ENCODE measurements around the gene TEKT3. TPM values are rescaled to one million over a fixed set of nuclear protein-coding genes. Genes with fewer than 3 reads are reported as not detected.

TEKT3 gene
- total RNA-seq, 1 experiment from 2014 or later: not detected

DNA sequence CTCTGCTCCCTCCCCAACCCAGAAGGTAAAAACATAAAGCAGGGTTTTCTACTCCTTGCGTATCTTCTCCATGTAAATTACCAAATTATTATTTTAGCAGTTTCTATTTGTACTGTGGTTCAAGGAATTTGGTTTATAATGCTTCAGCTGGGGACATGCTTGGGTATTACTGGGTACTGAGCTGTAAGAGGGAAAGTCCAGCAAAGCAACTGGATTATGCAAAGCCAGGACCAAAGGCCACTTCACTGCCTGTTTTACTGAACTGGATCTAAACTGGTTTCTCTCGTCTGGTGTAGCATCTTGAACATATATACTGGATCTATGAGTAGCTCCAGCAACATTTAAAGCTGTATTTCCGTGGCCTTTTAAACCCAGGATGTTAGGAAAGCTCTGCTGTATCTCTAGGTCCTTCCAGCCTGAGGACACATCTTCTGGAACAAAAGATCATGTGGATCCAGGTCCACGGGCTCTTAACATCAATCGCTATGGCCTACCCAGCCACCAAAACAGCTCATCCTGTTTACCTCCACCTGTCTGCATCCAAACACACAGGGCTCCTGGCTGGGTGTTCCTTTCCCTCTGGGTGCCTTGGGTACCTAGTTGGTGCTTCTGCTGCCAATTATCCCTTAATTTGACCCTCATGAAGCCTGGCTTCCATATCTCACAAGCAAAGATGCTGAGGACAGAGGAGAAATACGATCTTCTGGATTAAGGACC is 83.4 kb downstream of the TEKT3 start:
- Histone ChIP-seq H3K4me1 (ENCODE audit: insufficient read depth, low read length, poor library complexity, severe bottlenecking) (no peaks in the 10 kb centered on the region), H3K4me3 (ENCODE audit: low read depth, low read length, poor library complexity, severe bottlenecking) (no peak overlapping the region), H3K27me3 (replicated peaks; ENCODE audit: insufficient read depth, low read depth, low read length, poor library complexity) (peaks cover 30% of the 10 kb centered on the region), H3K36me3 (ENCODE audit: insufficient read depth, low read length, poor library complexity, severe bottlenecking) (no peaks in the 10 kb centered on the region), H3K27ac (ENCODE audit: low read depth, low read length, poor library complexity, severe bottlenecking) (no peak overlapping the region), H3K9me3 (ENCODE audit: low read depth, low read length, poor library complexity, severe bottlenecking) (no peaks in the 10 kb centered on the region)
- ChIA-PET POLR2A (ENCODE audit: low non-redundant PET) (no interaction called here), CTCF (interaction anchor here (1.0 to 1.3 kb wide), 2 partner anchors 245 kb away, joined by 4 to 10 read pairs; no protein-coding TSS in a partner anchor)
- intact Hi-C loops (cut with micrococcal nuclease; ENCODE audit: unreplicated experiment): no loop called here
- BruUV-seq (replicated peaks): no TSS peak
- DNase-seq (ENCODE audit: low spot score): no peak
- TF ChIP-seq EZH2 (IDR thresholded peaks at IDR 0.05; ENCODE audit: borderline replicate concordance, low read depth, low read length, poor library complexity, severe bottlenecking): no peak
- TF ChIP-seq, protein P1, sequence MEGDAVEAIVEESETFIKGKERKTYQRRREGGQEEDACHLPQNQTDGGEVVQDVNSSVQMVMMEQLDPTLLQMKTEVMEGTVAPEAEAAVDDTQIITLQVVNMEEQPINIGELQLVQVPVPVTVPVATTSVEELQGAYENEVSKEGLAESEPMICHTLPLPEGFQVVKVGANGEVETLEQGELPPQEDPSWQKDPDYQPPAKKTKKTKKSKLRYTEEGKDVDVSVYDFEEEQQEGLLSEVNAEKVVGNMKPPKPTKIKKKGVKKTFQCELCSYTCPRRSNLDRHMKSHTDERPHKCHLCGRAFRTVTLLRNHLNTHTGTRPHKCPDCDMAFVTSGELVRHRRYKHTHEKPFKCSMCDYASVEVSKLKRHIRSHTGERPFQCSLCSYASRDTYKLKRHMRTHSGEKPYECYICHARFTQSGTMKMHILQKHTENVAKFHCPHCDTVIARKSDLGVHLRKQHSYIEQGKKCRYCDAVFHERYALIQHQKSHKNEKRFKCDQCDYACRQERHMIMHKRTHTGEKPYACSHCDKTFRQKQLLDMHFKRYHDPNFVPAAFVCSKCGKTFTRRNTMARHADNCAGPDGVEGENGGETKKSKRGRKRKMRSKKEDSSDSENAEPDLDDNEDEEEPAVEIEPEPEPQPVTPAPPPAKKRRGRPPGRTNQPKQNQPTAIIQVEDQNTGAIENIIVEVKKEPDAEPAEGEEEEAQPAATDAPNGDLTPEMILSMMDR (conservative IDR thresholded peaks at IDR 0.05; ENCODE audit: low read depth, low read length): no peak

DNA sequence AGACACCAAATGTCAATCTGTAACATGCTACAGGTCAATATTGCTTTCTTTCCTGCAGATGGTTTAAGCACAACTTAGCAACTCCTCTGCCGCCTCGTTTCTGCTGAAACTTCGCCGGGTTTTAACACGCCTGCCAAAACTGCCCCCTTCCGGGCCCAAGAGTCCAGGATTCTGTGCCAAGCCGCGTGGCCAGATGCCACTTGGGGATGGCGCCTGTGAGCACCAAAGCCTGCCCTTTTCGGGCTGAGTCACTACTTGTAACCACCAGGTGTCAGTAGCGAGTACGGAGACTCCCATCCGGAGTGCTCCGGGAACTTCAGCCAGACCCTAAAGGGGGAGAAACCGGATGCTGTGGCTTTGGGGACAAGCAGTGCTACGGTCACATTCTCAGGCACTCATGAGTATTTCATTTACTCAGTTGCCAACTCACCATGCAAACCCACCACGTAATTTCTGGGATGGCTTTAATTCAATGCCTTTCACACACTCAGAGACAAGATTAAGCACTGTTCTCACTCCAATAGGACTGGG is 84.1 kb downstream of the TEKT3 start:
- no peak for TF ChIP-seq EZH2 (IDR thresholded peaks at IDR 0.05; ENCODE audit: borderline replicate concordance, low read depth, low read length, poor library complexity, severe bottlenecking)
- TF ChIP-seq, protein P1 (conservative IDR thresholded peaks at IDR 0.05; ENCODE audit: low read depth, low read length): peak; percentile 84
- peaks cover 24% of the 10 kb centered on the region for H3K27me3 ChIP-seq (replicated peaks; ENCODE audit: insufficient read depth, low read depth, low read length, poor library complexity)
- BruUV-seq (replicated peaks): no TSS peak

DNA sequence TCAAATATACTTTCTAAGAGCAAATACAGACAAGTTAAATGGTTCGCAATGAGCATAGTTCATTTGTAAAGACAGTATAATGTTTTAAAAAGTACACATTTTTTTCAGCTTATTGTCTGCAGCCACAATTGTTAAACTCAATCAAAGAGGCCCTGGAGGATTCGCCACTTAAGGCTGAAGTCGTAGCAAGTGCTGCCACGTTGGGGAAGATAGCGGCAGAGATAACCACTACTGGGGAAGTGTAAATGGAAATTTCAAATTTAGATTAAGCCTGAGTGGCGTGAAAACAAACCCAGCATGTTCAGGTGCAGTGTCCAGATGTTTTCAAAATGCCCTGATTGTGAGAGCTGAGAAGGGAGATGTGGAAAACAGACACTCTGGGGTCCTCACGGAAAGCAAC is 84.7 kb downstream of the TEKT3 start:
- H3K36me3 ChIP-seq (ENCODE audit: insufficient read depth, low read length, poor library complexity, severe bottlenecking): no peaks in the 10 kb centered on the region
- H3K27me3 ChIP-seq (replicated peaks; ENCODE audit: insufficient read depth, low read depth, low read length, poor library complexity): peaks cover 17% of the 10 kb centered on the region
- TF ChIP-seq, protein P1 (conservative IDR thresholded peaks at IDR 0.05; ENCODE audit: low read depth, low read length): no peak
- TF ChIP-seq EZH2 (IDR thresholded peaks at IDR 0.05; ENCODE audit: borderline replicate concordance, low read depth, low read length, poor library complexity, severe bottlenecking): no peak
- H3K27ac ChIP-seq (ENCODE audit: low read depth, low read length, poor library complexity, severe bottlenecking): no peak overlapping the region
- no peaks in the 10 kb centered on the region for H3K9me3 ChIP-seq (ENCODE audit: low read depth, low read length, poor library complexity, severe bottlenecking)
- H3K4me3 ChIP-seq (ENCODE audit: low read depth, low read length, poor library complexity, severe bottlenecking): no peak overlapping the region
- intact Hi-C loops (cut with micrococcal nuclease; ENCODE audit: unreplicated experiment): no loop called here
- ChIA-PET CTCF (interaction anchor here (1.3 kb wide), 1 partner anchor 246 kb away, joined by 4 read pairs; no protein-coding TSS in a partner anchor), POLR2A (ENCODE audit: low non-redundant PET) (no interaction called here)
- DNase-seq (ENCODE audit: low spot score): no peak
- H3K4me1 ChIP-seq (ENCODE audit: insufficient read depth, low read length, poor library complexity, severe bottlenecking): no peaks in the 10 kb centered on the region
- no TSS peak for BruUV-seq (replicated peaks)

More for the DNA sequence above, 84.1 kb downstream of the TEKT3 start:
- Histone ChIP-seq H3K36me3 (ENCODE audit: insufficient read depth, low read length, poor library complexity, severe bottlenecking) (no peaks in the 10 kb centered on the region), H3K4me3 (ENCODE audit: low read depth, low read length, poor library complexity, severe bottlenecking) (no peak overlapping the region), H3K9me3 (ENCODE audit: low read depth, low read length, poor library complexity, severe bottlenecking) (no peaks in the 10 kb centered on the region), H3K4me1 (ENCODE audit: insufficient read depth, low read length, poor library complexity, severe bottlenecking) (no peaks in the 10 kb centered on the region), H3K27ac (ENCODE audit: low read depth, low read length, poor library complexity, severe bottlenecking) (no peak overlapping the region)
- intact Hi-C loops (cut with micrococcal nuclease; ENCODE audit: unreplicated experiment): no loop called here
- peak; percentile 80 for DNase-seq (ENCODE audit: low spot score)
- ChIA-PET POLR2A (ENCODE audit: low non-redundant PET) (no interaction called here), CTCF (interaction anchor here (1.3 kb wide), 1 partner anchor 245 kb away, joined by 4 read pairs; no protein-coding TSS in a partner anchor)

Data from A673 (cell line).